Breast epithelium (tissue), 4 donors: ENCODE data around the gene ZBTB5. TPM values are rescaled to one million over a fixed set of nuclear protein-coding genes. Genes with fewer than 3 reads are reported as not detected.

Source experiments
- DNase-seq, 2 donors: peaks; one replicate each; pipeline ENCODE4 v3.0.0-alpha.2; 2019; ENCODE audit warnings: low spot score in 2 of 2
- H3K27ac ChIP-seq, 2 donors: fragments of 200-600 bp; sonication (generic) in 1 of 2; one replicate each; pipeline ENCODE4 v1.5.1; 2016 to 2019; ENCODE audit warnings: mild to moderate bottlenecking in 1 of 2
- H3K27me3 ChIP-seq, 2 donors: fragments of 200-600 bp; sonication (generic) in 1 of 2; one replicate each; pipeline versions ENCODE4 v1.5.1 to v1.6.0; 2017 to 2019; ENCODE audit warnings: control low read depth in 1 of 2, mild to moderate bottlenecking in 1 of 2
- H3K36me3 ChIP-seq: fragments of 200-600 bp; one replicate; pipeline ENCODE4 v1.5.1; 2019
- H3K4me1 ChIP-seq, 2 donors: fragments of 200-600 bp; sonication (generic); one replicate each; pipeline ENCODE4 v1.5.1; 2016 to 2019; ENCODE audit warnings: control low read depth in 1 of 2
- H3K4me3 ChIP-seq, 3 donors: fragments of 200-600 bp; sonication (generic); 1 replicate in 2 of 3; 2 replicates in 1 of 3; pipeline ENCODE4 v1.5.1; 2016 to 2019; ENCODE audit warnings: mild to moderate bottlenecking in 3 of 3, moderate library complexity in 2 of 3
- H3K9me3 ChIP-seq, 2 donors: fragments of 200-600 bp; sonication (generic) in 1 of 2; one replicate each; pipeline ENCODE4 v1.5.1; 2016 to 2019; ENCODE audit warnings: control low read depth in 1 of 2
- POLR2A ChIP-seq: fragments of 450-650 bp; IDR thresholded peaks from one replicate; pipeline ENCODE4 v1.6.1; 2016; ENCODE audit warnings: antibody characterized with exemption, mild to moderate bottlenecking, moderate library complexity
- POLR2AphosphoS5 ChIP-seq, 3 donors: sonication (generic); formaldehyde crosslinking; IDR thresholded peaks; one replicate each; pipeline ENCODE4 v1.6.1; 2017; ENCODE audit warnings: antibody characterized with exemption in 3 of 3
- intact Hi-C: fragments of 100-400 bp; cut with DNase I; formaldehyde crosslinking; loops from one replicate; pipeline ENCODE4 v1.15.1; 2023; ENCODE audit warnings: low total_unique reads
- total RNA-seq, 3 donors: library from RNA; depleted of rRNA; stranded (reverse); fragments of >200 nt; gene quantifications; one replicate each; pipeline ENCODE4 v1.1.0, GENCODE V29; 2016
- TF ChIP-seq, protein P1 (sequence below), 3 donors: fragments of 450-650 bp; IDR thresholded peaks; one replicate each; pipeline ENCODE4 v1.5.1; 2016 to 2017; ENCODE audit warnings: antibody characterized with exemption in 3 of 3, mild to moderate bottlenecking in 3 of 3, moderate library complexity in 3 of 3

ZBTB5 gene
- total RNA-seq, 3 donors from 2014 or later = 10.6 to 21.5 (median 14.7) TPM

DNA sequence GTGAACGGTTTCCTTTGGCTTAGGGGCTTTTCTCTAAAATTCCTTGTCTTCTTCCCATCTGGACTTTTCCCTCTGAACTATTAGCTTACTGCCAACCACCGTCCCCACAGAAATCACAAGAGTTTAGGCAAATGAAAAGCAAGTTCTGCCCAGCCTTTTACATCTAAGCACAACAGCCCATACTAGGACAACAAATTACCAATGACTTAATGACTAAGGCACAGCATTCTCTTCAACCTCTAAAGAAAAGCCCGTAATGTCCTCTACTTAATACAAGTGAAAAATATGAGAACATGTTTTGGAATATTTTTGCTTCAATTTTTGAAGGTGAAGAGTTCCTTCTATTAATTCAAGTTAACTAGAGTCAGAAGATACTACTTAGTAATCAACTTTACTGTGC is 1.2 kb downstream of the ZBTB5 start:
- DNase-seq = no peak
- intact Hi-C loops = no loop called here
- Histone ChIP-seq H3K36me3 (no peaks in the 10 kb centered on the region), H3K4me3 (peak overlapping the region; percentile 67 to 93 (median 88)), H3K27me3 (no peaks in the 10 kb centered on the region), H3K9me3 (no peaks in the 10 kb centered on the region), H3K27ac (peak overlapping the region; percentile 98 to 100), H3K4me1 (no peaks in the 10 kb centered on the region)
- TF ChIP-seq, protein P1, sequence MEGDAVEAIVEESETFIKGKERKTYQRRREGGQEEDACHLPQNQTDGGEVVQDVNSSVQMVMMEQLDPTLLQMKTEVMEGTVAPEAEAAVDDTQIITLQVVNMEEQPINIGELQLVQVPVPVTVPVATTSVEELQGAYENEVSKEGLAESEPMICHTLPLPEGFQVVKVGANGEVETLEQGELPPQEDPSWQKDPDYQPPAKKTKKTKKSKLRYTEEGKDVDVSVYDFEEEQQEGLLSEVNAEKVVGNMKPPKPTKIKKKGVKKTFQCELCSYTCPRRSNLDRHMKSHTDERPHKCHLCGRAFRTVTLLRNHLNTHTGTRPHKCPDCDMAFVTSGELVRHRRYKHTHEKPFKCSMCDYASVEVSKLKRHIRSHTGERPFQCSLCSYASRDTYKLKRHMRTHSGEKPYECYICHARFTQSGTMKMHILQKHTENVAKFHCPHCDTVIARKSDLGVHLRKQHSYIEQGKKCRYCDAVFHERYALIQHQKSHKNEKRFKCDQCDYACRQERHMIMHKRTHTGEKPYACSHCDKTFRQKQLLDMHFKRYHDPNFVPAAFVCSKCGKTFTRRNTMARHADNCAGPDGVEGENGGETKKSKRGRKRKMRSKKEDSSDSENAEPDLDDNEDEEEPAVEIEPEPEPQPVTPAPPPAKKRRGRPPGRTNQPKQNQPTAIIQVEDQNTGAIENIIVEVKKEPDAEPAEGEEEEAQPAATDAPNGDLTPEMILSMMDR (IDR thresholded peaks at IDR 0.05) = no peak
- TF ChIP-seq POLR2A (no peak), POLR2AphosphoS5 (IDR thresholded peaks at IDR 0.05) (no peak)

DNA sequence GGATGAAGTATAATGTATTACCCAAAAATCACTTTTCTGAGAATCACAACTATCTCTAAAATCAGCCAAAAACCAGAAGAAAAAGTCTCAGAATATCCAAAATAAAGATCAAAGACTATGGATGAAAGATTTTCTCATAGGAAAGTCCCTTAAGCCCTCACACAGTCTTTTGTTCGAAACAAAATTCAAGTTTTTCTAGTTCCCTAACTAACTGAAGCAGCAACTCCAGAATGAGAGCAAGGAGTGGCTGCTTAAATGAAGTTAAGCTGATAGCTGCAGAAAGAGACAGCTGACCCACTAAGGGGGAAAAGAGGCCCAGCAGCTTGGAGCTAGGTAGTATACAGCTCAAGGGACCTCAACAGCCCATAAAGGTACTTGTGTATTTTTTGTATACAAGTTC is 8.4 kb downstream of the ZBTB5 start:
- Histone ChIP-seq H3K9me3 (peaks cover 4 to 5% of the 10 kb centered on the region in 2 donors), H3K27me3 (no peaks in the 10 kb centered on the region), H3K4me3 (no peak overlapping the region), H3K4me1 (no peaks in the 10 kb centered on the region), H3K36me3 (no peaks in the 10 kb centered on the region), H3K27ac (no peak overlapping the region)
- DNase-seq = no peak
- TF ChIP-seq POLR2A (no peak), POLR2AphosphoS5 (IDR thresholded peaks at IDR 0.05) (no peak)
- TF ChIP-seq, protein P1 (IDR thresholded peaks at IDR 0.05) = no peak
- intact Hi-C loops = no loop called here

- no peaks in the 10 kb centered on the region for H3K4me1 ChIP-seq
These were observed 9.2 kb downstream of the ZBTB5 start for GRCh38 chr9:37455884-37456647.

DNA sequence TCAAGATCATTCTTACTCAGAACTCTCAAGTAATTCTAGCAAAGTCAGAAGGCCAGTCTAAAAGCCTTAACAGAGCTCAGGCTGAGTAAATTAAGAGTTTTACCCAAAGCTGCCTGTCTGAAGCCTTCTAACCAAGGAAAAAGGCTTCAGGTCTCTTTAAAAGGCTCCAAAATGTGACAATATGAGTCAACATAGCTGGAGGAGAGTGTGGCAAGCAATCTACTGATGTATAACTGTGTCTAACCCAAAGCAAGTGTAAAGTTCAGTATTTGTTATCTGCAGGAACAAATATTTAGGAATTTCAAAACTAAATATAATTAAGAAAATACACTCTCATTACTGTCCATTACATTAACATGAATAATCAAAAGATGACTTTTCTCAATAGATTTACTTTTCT is 11.0 kb downstream of the ZBTB5 start:
- H3K4me1 ChIP-seq = no peaks in the 10 kb centered on the region
- intact Hi-C loops = no loop called here
- no peak for TF ChIP-seq POLR2A
- no peak for TF ChIP-seq POLR2AphosphoS5 (IDR thresholded peaks at IDR 0.05)
- TF ChIP-seq, protein P1 (IDR thresholded peaks at IDR 0.05) = no peak
- no peaks in the 10 kb centered on the region for H3K27me3 ChIP-seq
- H3K27ac ChIP-seq = no peak overlapping the region
- DNase-seq = no peak
- no peaks in the 10 kb centered on the region for H3K36me3 ChIP-seq
- H3K4me3 ChIP-seq = no peak overlapping the region
- H3K9me3 ChIP-seq = peaks cover 4 to 5% of the 10 kb centered on the region in 2 donors

More at GRCh38 chr9:37455884-37456647, 9.2 kb downstream of the ZBTB5 start:
- Histone ChIP-seq H3K36me3 (no peaks in the 10 kb centered on the region), H3K27ac (no peak overlapping the region), H3K4me3 (no peak overlapping the region), H3K9me3 (peaks cover 4 to 5% of the 10 kb centered on the region in 2 donors), H3K27me3 (no peaks in the 10 kb centered on the region)
- no peak for DNase-seq
- TF ChIP-seq POLR2A (no peak), POLR2AphosphoS5 (IDR thresholded peaks at IDR 0.05) (no peak)
- TF ChIP-seq, protein P1 (IDR thresholded peaks at IDR 0.05) = no peak
- intact Hi-C loops = no loop called here

DNA sequence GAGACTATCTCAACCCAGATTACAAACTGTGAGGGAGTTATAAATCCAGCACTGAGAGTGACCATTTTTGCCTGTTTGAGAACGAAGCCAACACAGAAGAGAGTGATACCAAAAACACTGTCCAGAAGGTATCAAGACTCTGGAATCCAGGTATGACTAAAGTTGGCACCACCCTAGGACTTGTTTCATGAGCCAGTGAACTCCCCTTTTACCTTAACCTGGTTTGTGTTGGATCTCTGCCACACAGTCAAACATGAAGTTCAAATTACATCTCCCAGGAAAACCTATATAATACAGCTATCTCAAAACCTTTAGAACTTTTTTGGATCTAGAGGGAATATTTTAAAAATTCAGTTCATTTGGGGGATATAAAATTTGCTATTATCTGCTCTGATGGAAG is 11.4 kb downstream of the ZBTB5 start:
- no peak for DNase-seq
- H3K27ac ChIP-seq = no peak overlapping the region
- intact Hi-C loops = no loop called here
- H3K4me3 ChIP-seq = no peak overlapping the region
- peaks cover 4 to 5% of the 10 kb centered on the region in 2 donors for H3K9me3 ChIP-seq
- no peaks in the 10 kb centered on the region for H3K27me3 ChIP-seq
- H3K36me3 ChIP-seq = no peaks in the 10 kb centered on the region
- H3K4me1 ChIP-seq = no peaks in the 10 kb centered on the region
- no peak for TF ChIP-seq POLR2AphosphoS5 (IDR thresholded peaks at IDR 0.05)
